ENCODE measurements around the gene PTPRT.

Gene PTPRT

GRCh38 chr20:42923348-42923918 is 266.3 kb downstream of the PTPRT start:
- no peaks in the 10 kb centered on the region for H3K9me3 ChIP-seq (replicated peaks; ENCODE audit: insufficient read depth, low read length)
- no peak overlapping the region for H3K27ac ChIP-seq (ENCODE audit: low read length)
- no peak for TF ChIP-seq EZH2 (optimal IDR thresholded peaks at IDR 0.05; ENCODE audit: low read depth, low read length)
- no peak for TF ChIP-seq EZH2phosphoT487 (IDR thresholded peaks at IDR 0.05; ENCODE audit: low read length)
- no peak overlapping the region for H3K9ac ChIP-seq (ENCODE audit: low read length)
- no peak overlapping the region for H3K4me3 ChIP-seq (ENCODE audit: low read length)
- no peak overlapping the region for H3K4me2 ChIP-seq (ENCODE audit: low read depth, low read length)
- no peak for DNase-seq
- H3K27me3 ChIP-seq (replicated peaks; ENCODE audit: insufficient read depth, low read length): no peaks in the 10 kb centered on the region
- H3K4me1 ChIP-seq (ENCODE audit: low read length): no peaks in the 10 kb centered on the region
- no peaks in the 10 kb centered on the region for H3K9me2 ChIP-seq (replicated peaks; ENCODE audit: insufficient read depth, low read length)
- no peaks in the 10 kb centered on the region for H3K36me3 ChIP-seq (replicated peaks; ENCODE audit: insufficient read depth, low read length)
- no peak overlapping the region for H2AFZ ChIP-seq (ENCODE audit: low read length)
- H3K79me2 ChIP-seq (ENCODE audit: low read length): no peaks in the 10 kb centered on the region
- H3F3A ChIP-seq (ENCODE audit: insufficient read depth, low read length): no peaks in the 10 kb centered on the region
- H4K20me1 ChIP-seq (ENCODE audit: insufficient read depth, low read length): no peaks in the 10 kb centered on the region

GRCh38 chr20:42920776-42921175 is 268.9 kb downstream of the PTPRT start:
- Histone ChIP-seq H3K4me2 (ENCODE audit: low read depth, low read length) (no peak overlapping the region), H3K9ac (ENCODE audit: low read length) (no peak overlapping the region)

GRCh38 chr20:42919316-42919715 is 270.4 kb downstream of the PTPRT start:
- Histone ChIP-seq H3K27me3 (replicated peaks; ENCODE audit: insufficient read depth, low read length) (no peaks in the 10 kb centered on the region), H3K9me3 (replicated peaks; ENCODE audit: insufficient read depth, low read length) (no peaks in the 10 kb centered on the region), H2AFZ (ENCODE audit: low read length) (no peak overlapping the region), H4K20me1 (ENCODE audit: insufficient read depth, low read length) (no peaks in the 10 kb centered on the region), H3K4me2 (ENCODE audit: low read depth, low read length) (no peak overlapping the region), H3K4me1 (ENCODE audit: low read length) (no peaks in the 10 kb centered on the region), H3F3A (ENCODE audit: insufficient read depth, low read length) (no peaks in the 10 kb centered on the region), H3K27ac (ENCODE audit: low read length) (no peak overlapping the region), H3K36me3 (replicated peaks; ENCODE audit: insufficient read depth, low read length) (no peaks in the 10 kb centered on the region), H3K9ac (ENCODE audit: low read length) (no peak overlapping the region), H3K9me2 (replicated peaks; ENCODE audit: insufficient read depth, low read length) (no peaks in the 10 kb centered on the region), H3K79me2 (ENCODE audit: low read length) (no peaks in the 10 kb centered on the region), H3K4me3 (ENCODE audit: low read length) (no peak overlapping the region)
- TF ChIP-seq EZH2phosphoT487 (IDR thresholded peaks at IDR 0.05; ENCODE audit: low read length) (no peak), EZH2 (optimal IDR thresholded peaks at IDR 0.05; ENCODE audit: low read depth, low read length) (no peak), CTCF (IDR thresholded peaks at IDR 0.05; ENCODE audit: low read length) (no peak)
- no peak for DNase-seq

More at GRCh38 chr20:42920776-42921175, 268.9 kb downstream of the PTPRT start:
- H3K9me2 ChIP-seq (replicated peaks; ENCODE audit: insufficient read depth, low read length): no peaks in the 10 kb centered on the region
- no peaks in the 10 kb centered on the region for H3F3A ChIP-seq (ENCODE audit: insufficient read depth, low read length)
- DNase-seq: no peak
- no peaks in the 10 kb centered on the region for H3K79me2 ChIP-seq (ENCODE audit: low read length)
- H3K36me3 ChIP-seq (replicated peaks; ENCODE audit: insufficient read depth, low read length): no peaks in the 10 kb centered on the region
- H3K27me3 ChIP-seq (replicated peaks; ENCODE audit: insufficient read depth, low read length): no peaks in the 10 kb centered on the region
- no peak overlapping the region for H3K27ac ChIP-seq (ENCODE audit: low read length)
- H2AFZ ChIP-seq (ENCODE audit: low read length): no peak overlapping the region
- H3K9me3 ChIP-seq (replicated peaks; ENCODE audit: insufficient read depth, low read length): no peaks in the 10 kb centered on the region
- TF ChIP-seq EZH2phosphoT487 (IDR thresholded peaks at IDR 0.05; ENCODE audit: low read length): no peak
- TF ChIP-seq CTCF (IDR thresholded peaks at IDR 0.05; ENCODE audit: low read length): no peak
- TF ChIP-seq EZH2 (optimal IDR thresholded peaks at IDR 0.05; ENCODE audit: low read depth, low read length): no peak
- no peaks in the 10 kb centered on the region for H4K20me1 ChIP-seq (ENCODE audit: insufficient read depth, low read length)
- H3K4me3 ChIP-seq (ENCODE audit: low read length): no peak overlapping the region
- no peaks in the 10 kb centered on the region for H3K4me1 ChIP-seq (ENCODE audit: low read length)

- Histone ChIP-seq H3K9me3 (replicated peaks; ENCODE audit: insufficient read depth, low read length) (no peaks in the 10 kb centered on the region), H3K4me1 (ENCODE audit: low read length) (no peaks in the 10 kb centered on the region), H3K4me2 (ENCODE audit: low read depth, low read length) (no peak overlapping the region), H3K27me3 (replicated peaks; ENCODE audit: insufficient read depth, low read length) (no peaks in the 10 kb centered on the region), H4K20me1 (ENCODE audit: insufficient read depth, low read length) (no peaks in the 10 kb centered on the region), H3K36me3 (replicated peaks; ENCODE audit: insufficient read depth, low read length) (no peaks in the 10 kb centered on the region), H2AFZ (ENCODE audit: low read length) (no peak overlapping the region), H3K79me2 (ENCODE audit: low read length) (no peaks in the 10 kb centered on the region), H3K4me3 (ENCODE audit: low read length) (no peak overlapping the region), H3K9ac (ENCODE audit: low read length) (no peak overlapping the region), H3K27ac (ENCODE audit: low read length) (no peak overlapping the region), H3K9me2 (replicated peaks; ENCODE audit: insufficient read depth, low read length) (no peaks in the 10 kb centered on the region), H3F3A (ENCODE audit: insufficient read depth, low read length) (no peaks in the 10 kb centered on the region)
- DNase-seq: no peak
- TF ChIP-seq EZH2 (optimal IDR thresholded peaks at IDR 0.05; ENCODE audit: low read depth, low read length) (no peak), CTCF (IDR thresholded peaks at IDR 0.05; ENCODE audit: low read length) (no peak)
Measured at GRCh38 chr20:42915081-42915480, 274.6 kb downstream of the PTPRT start.

All from MM.1S (cell line).